ENCODE data around the gene FSD1L. TPM values are rescaled to one million over a fixed set of nuclear protein-coding genes. Genes with fewer than 3 reads are reported as not detected.

The FSD1L gene
- total and polyA plus RNA-seq, 2 of the 13 experiments (the other 11 are each of a cell fraction or from before 2014, with no cell fraction given), result 4.1 to 5.1 TPM

- peak; percentile 83 for TF ChIP-seq MXD3 (CRISPR knock-in tag; IDR thresholded peaks at IDR 0.05)
- no peak; the same call in 1 of the 2 replicates for TF ChIP-seq SMAD1 (CRISPR knock-in tag; IDR thresholded peaks at IDR 0.05; ENCODE audit: borderline replicate concordance, low read depth)
- TF ChIP-seq ZNF770 (CRISPR knock-in tag; IDR thresholded peaks at IDR 0.05), result peak; percentile 78
- TF ChIP-seq SMYD3 (CRISPR knock-in tag; IDR thresholded peaks at IDR 0.05), result 0 out of 2 replicates have a peak, but pooled peaks have one; percentile 40
- no peak for TF ChIP-seq HNRNPH1 (optimal IDR thresholded peaks at IDR 0.05; ENCODE audit: low read depth, low read length)
- TF ChIP-seq NONO (IDR thresholded peaks at IDR 0.05), result no peak
- TF ChIP-seq NONO (CRISPR knock-in tag; conservative IDR thresholded peaks at IDR 0.05), result peak; percentile 78
- TF ChIP-seq MAZ (IDR thresholded peaks at IDR 0.05; ENCODE audit: borderline replicate concordance, low read depth, low read length), result no peak
- TF ChIP-seq MAZ (CRISPR knock-in tag; IDR thresholded peaks at IDR 0.05; ENCODE audit: low read depth), result no peak
- TF ChIP-seq ZNF619 (CRISPR knock-in tag; IDR thresholded peaks at IDR 0.05), result no peak
- no peak for TF ChIP-seq LCORL (IDR thresholded peaks at IDR 0.05)
- TF ChIP-seq LCORL (CRISPR knock-in tag; IDR thresholded peaks at IDR 0.05), result peak; percentile 48; the same call in 1 of the 2 replicates
- no peak; the same call in 1 of the 2 replicates for TF ChIP-seq DR1 (CRISPR knock-in tag; IDR thresholded peaks at IDR 0.05)
- TF ChIP-seq TEAD3 (CRISPR knock-in tag; optimal IDR thresholded peaks at IDR 0.05; ENCODE audit: borderline replicate concordance), result no peak
- TF ChIP-seq ZNF407 (CRISPR knock-in tag; IDR thresholded peaks at IDR 0.05; ENCODE audit: not compliant biosample characterization), result peak; percentile 79
- TF ChIP-seq ZNF260 (CRISPR knock-in tag; IDR thresholded peaks at IDR 0.05; ENCODE audit: borderline replicate concordance, low read depth), result no peak
- peak; percentile 97 for TF ChIP-seq SPEN (CRISPR knock-in tag; IDR thresholded peaks at IDR 0.05; ENCODE audit: low read depth)
- TF ChIP-seq ZNF780A (CRISPR knock-in tag; IDR thresholded peaks at IDR 0.05), result no peak
These were observed 110.2 kb downstream of the FSD1L start, which contains the start of gene FKTN (continued) for GRCh38 chr9:105557804-105558610.

Data from HepG2 (cell line).